Neural progenitor cell (in vitro differentiated cells): ENCODE measurements around the gene ANKRD13D. TPM values are rescaled to one million over a fixed set of nuclear protein-coding genes. Genes with fewer than 3 reads are reported as not detected.

Experiments used
- DNase-seq: peaks from one replicate; pipeline ENCODE4 v3.0.0-alpha.2; 2016; ENCODE audit warnings: low spot score
- H2AFZ ChIP-seq: fragments of 200-600 bp; sonication (generic); replicated peaks from 2 replicates; pipeline ENCODE4 v1.6.1; 2016; ENCODE audit warnings: antibody characterized with exemption
- H3F3A ChIP-seq: fragments of 200-600 bp; sonication (generic); 2 replicates; pipeline ENCODE4 v1.6.1; 2016; ENCODE audit warnings: antibody characterized with exemption, low read depth
- H3K27ac ChIP-seq: fragments of 200-600 bp; sonication (generic); 2 replicates; pipeline ENCODE4 v1.5.1; 2016; ENCODE audit warnings: mild to moderate bottlenecking
- H3K27me3 ChIP-seq: fragments of 200-600 bp; sonication (generic); 2 replicates; pipeline ENCODE4 v1.6.1; 2016; ENCODE audit warnings: mild to moderate bottlenecking, moderate library complexity
- H3K36me3 ChIP-seq: fragments of 200-600 bp; sonication (generic); 2 replicates; pipeline ENCODE4 v1.5.1; 2016
- H3K4me1 ChIP-seq: fragments of 200-600 bp; sonication (generic); 2 replicates; pipeline ENCODE4 v1.6.1; 2016; ENCODE audit warnings: mixed run types
- H3K4me2 ChIP-seq: fragments of 200-600 bp; sonication (generic); 2 replicates; pipeline ENCODE4 v1.6.1; 2016
- H3K4me3 ChIP-seq: fragments of 200-600 bp; sonication (generic); 2 replicates; pipeline ENCODE4 v1.5.1; 2016
- H3K79me2 ChIP-seq: fragments of 200-600 bp; sonication (generic); 2 replicates; pipeline ENCODE4 v1.6.1; 2016; ENCODE audit warnings: low read depth
- H3K9ac ChIP-seq: fragments of 200-600 bp; sonication (generic); 2 replicates; pipeline ENCODE4 v1.6.1; 2016
- H3K9me3 ChIP-seq: fragments of 200-600 bp; sonication (generic); 2 replicates; pipeline ENCODE4 v1.5.1; 2016; ENCODE audit warnings: low read depth
- H4K20me1 ChIP-seq: fragments of 200-600 bp; sonication (generic); 2 replicates; pipeline ENCODE4 v1.6.1; 2016; ENCODE audit warnings: low read depth
- H3K27ac Mint-ChIP-seq: 3 replicates; pipeline ENCODE4 v1.8.0; 2021; ENCODE audit warnings: mixed read lengths
- H3K27me3 Mint-ChIP-seq: 2 replicates; pipeline ENCODE4 v1.8.0; 2022; ENCODE audit warnings: low read depth, mild to moderate bottlenecking, inconsistent platforms, moderate library complexity, mixed read lengths; ENCODE audit not compliant: insufficient read depth
- H3K36me3 Mint-ChIP-seq: 3 replicates; pipeline ENCODE4 v1.8.0; 2021; ENCODE audit warnings: mixed read lengths
- H3K4me1 Mint-ChIP-seq: 3 replicates; pipeline ENCODE4 v1.8.0; 2021; ENCODE audit warnings: mixed read lengths
- H3K4me3 Mint-ChIP-seq: 3 replicates; pipeline ENCODE4 v1.8.0; 2021; ENCODE audit warnings: mild to moderate bottlenecking, moderate library complexity, mixed read lengths
- H3K9me3 Mint-ChIP-seq: 3 replicates; pipeline ENCODE4 v1.8.0; 2020; ENCODE audit warnings: mixed read lengths
- CTCF ChIP-seq: fragments of 200-600 bp; sonication (generic); IDR thresholded peaks from 2 replicates; pipeline ENCODE4 v1.5.1; 2017; ENCODE audit warnings: antibody characterized with exemption, mild to moderate bottlenecking
- EZH2 ChIP-seq: fragments of 200-600 bp; sonication (generic); IDR thresholded peaks from 2 replicates; pipeline ENCODE4 v1.6.1; 2017; ENCODE audit warnings: antibody characterized with exemption, mild to moderate bottlenecking, moderate library complexity
- EZH2phosphoT487 ChIP-seq: fragments of 200-600 bp; sonication (generic); IDR thresholded peaks from 2 replicates; pipeline ENCODE4 v1.6.1; 2017; ENCODE audit warnings: antibody characterized with exemption
- total RNA-seq: library from RNA; depleted of rRNA; stranded (reverse); fragments of >200 nt; gene quantifications from 2 replicates; pipeline ENCODE4 v1.2.3, GENCODE V29; 2015; ENCODE audit warnings: low replicate concordance

The ANKRD13D gene
- total RNA-seq, 1 donor from 2014 or later: 21.0 TPM

- Histone ChIP-seq H3K27ac (peak overlapping the region; percentile 51), H2AFZ (no peak overlapping the region), H3K9me3 (no peaks in the 10 kb centered on the region), H3K27me3 (peaks cover 13% of the 10 kb centered on the region), H3K4me3 (peak overlapping the region; percentile 13), H3F3A (peaks cover 32% of the 10 kb centered on the region), H3K36me3 (no peaks in the 10 kb centered on the region), H3K4me1 (peaks cover 32% of the 10 kb centered on the region), H4K20me1 (peaks cover 82% of the 10 kb centered on the region), H3K4me2 (peak overlapping the region; percentile 64), H3K9ac (no peak overlapping the region), H3K79me2 (peaks cover 75% of the 10 kb centered on the region)
- H3K9me3 Mint-ChIP-seq: no peaks in the 10 kb centered on the region
- DNase-seq: no peak
- H3K4me3 Mint-ChIP-seq: peak overlapping the region; percentile 79
- TF ChIP-seq EZH2 (no peak), EZH2phosphoT487 (no peak), CTCF (no peak)
- H3K27ac Mint-ChIP-seq: no peak overlapping the region
- peaks cover 7% of the 10 kb centered on the region for H3K27me3 Mint-ChIP-seq
- H3K4me1 Mint-ChIP-seq: peaks cover 46% of the 10 kb centered on the region
- peaks cover 2% of the 10 kb centered on the region for H3K36me3 Mint-ChIP-seq
Observed at GRCh38 chr11:67269401-67270255, 19.5 kb upstream of the ANKRD13D start.

GRCh38 chr11:67270256-67271204 lies 18.6 kb upstream of the ANKRD13D start:
- H3K36me3 ChIP-seq: no peaks in the 10 kb centered on the region
- peaks cover 46% of the 10 kb centered on the region for H3K4me1 Mint-ChIP-seq
- peaks cover 84% of the 10 kb centered on the region for H3K79me2 ChIP-seq
- peaks cover 4% of the 10 kb centered on the region for H3K27me3 ChIP-seq
- H4K20me1 ChIP-seq: peaks cover 87% of the 10 kb centered on the region
- H3K27ac Mint-ChIP-seq: peak overlapping the region; percentile 70
- H3K9ac ChIP-seq: no peak overlapping the region
- DNase-seq: peak; percentile 77
- H3K4me3 ChIP-seq: peak overlapping the region; percentile 13
- H3K4me1 ChIP-seq: peaks cover 32% of the 10 kb centered on the region
- peaks cover 2% of the 10 kb centered on the region for H3K36me3 Mint-ChIP-seq
- peaks cover 6% of the 10 kb centered on the region for H3K27me3 Mint-ChIP-seq
- peaks cover 32% of the 10 kb centered on the region for H3F3A ChIP-seq
- H2AFZ ChIP-seq: no peak overlapping the region
- peak overlapping the region; percentile 64 for H3K4me2 ChIP-seq
- TF ChIP-seq EZH2phosphoT487: no peak
- TF ChIP-seq EZH2: no peak
- H3K4me3 Mint-ChIP-seq: peak overlapping the region; percentile 79
- peak overlapping the region; percentile 51 for H3K27ac ChIP-seq
- H3K9me3 ChIP-seq: no peaks in the 10 kb centered on the region
- H3K9me3 Mint-ChIP-seq: no peaks in the 10 kb centered on the region

- no peaks in the 10 kb centered on the region for H3K9me3 Mint-ChIP-seq
- Histone ChIP-seq H3F3A (peaks cover 29% of the 10 kb centered on the region), H4K20me1 (peaks cover 87% of the 10 kb centered on the region), H3K36me3 (no peaks in the 10 kb centered on the region), H2AFZ (no peak overlapping the region), H3K4me1 (peaks cover 32% of the 10 kb centered on the region), H3K4me3 (peak overlapping the region; percentile 13), H3K4me2 (peak overlapping the region; percentile 64), H3K27ac (no peak overlapping the region), H3K79me2 (peaks cover 91% of the 10 kb centered on the region), H3K9me3 (no peaks in the 10 kb centered on the region), H3K9ac (no peak overlapping the region), H3K27me3 (no peaks in the 10 kb centered on the region)
- peak overlapping the region; percentile 79 for H3K4me3 Mint-ChIP-seq
- H3K27ac Mint-ChIP-seq: no peak overlapping the region
- no peak for DNase-seq
- H3K36me3 Mint-ChIP-seq: no peaks in the 10 kb centered on the region
- no peaks in the 10 kb centered on the region for H3K27me3 Mint-ChIP-seq
- peaks cover 43% of the 10 kb centered on the region for H3K4me1 Mint-ChIP-seq
- no peak for TF ChIP-seq EZH2phosphoT487
- TF ChIP-seq CTCF: no peak
- TF ChIP-seq EZH2: no peak
Observed at GRCh38 chr11:67271205-67271540, 17.9 kb upstream of the ANKRD13D start.
